RWPE2 (cell line): ENCODE results near the gene LIMS2.

Experiments
- ATAC-seq: fragments of 200-7000 bp; cut with Tn5 transposase; 3 replicates; pipeline ENCODE4 v1.9.1; 2021; ENCODE audit warnings: low read depth
- DNase-seq: peaks from one replicate; pipeline ENCODE4 v3.0.0-alpha.2; 2020; ENCODE audit warnings: low spot score
- H3K27ac ChIP-seq: fragments of 450-650 bp; 2 replicates; pipeline ENCODE4 v1.5.1; 2017; ENCODE audit warnings: mild to moderate bottlenecking; ENCODE audit not compliant: poor library complexity, severe bottlenecking
- H3K27me3 ChIP-seq: fragments of 250-450 bp; sonication (Bioruptor Pico); 2 replicates; pipeline ENCODE4 v1.5.1; 2021; ENCODE audit warnings: mild to moderate bottlenecking, moderate library complexity; ENCODE audit not compliant: insufficient read depth, poor library complexity, severe bottlenecking
- H3K36me3 ChIP-seq: fragments of 250-450 bp; sonication (Bioruptor Pico); 2 replicates; pipeline ENCODE4 v1.5.1; 2020; ENCODE audit warnings: low read depth, mild to moderate bottlenecking, moderate library complexity
- H3K4me1 ChIP-seq: fragments of 250-450 bp; sonication (Bioruptor Pico); 2 replicates; pipeline ENCODE4 v1.5.1; 2021; ENCODE audit warnings: mild to moderate bottlenecking, moderate library complexity; ENCODE audit not compliant: insufficient read depth, poor library complexity, severe bottlenecking
- H3K4me3 ChIP-seq: fragments of 250-450 bp; sonication (Bioruptor Pico); 2 replicates; pipeline ENCODE4 v1.5.1; 2021; ENCODE audit warnings: mild to moderate bottlenecking, moderate library complexity; ENCODE audit not compliant: severe bottlenecking
- H3K9me3 ChIP-seq: fragments of 250-450 bp; sonication (Bioruptor Pico); 2 replicates; pipeline ENCODE4 v1.5.1; 2021; ENCODE audit warnings: mild to moderate bottlenecking, moderate library complexity; ENCODE audit not compliant: severe bottlenecking
- CTCF ChIP-seq: fragments of 450-650 bp; IDR thresholded peaks from one replicate; pipeline ENCODE4 v1.5.1; 2017; ENCODE audit warnings: mild to moderate bottlenecking, moderate library complexity; ENCODE audit not compliant: poor library complexity, severe bottlenecking

The LIMS2 gene

GRCh38 chr2:127658146-127658545 is 17.2 kb downstream of the LIMS2 start:
- TF ChIP-seq CTCF: no peak
- H3K9me3 ChIP-seq: no peaks in the 10 kb centered on the region
- H3K4me1 ChIP-seq: no peaks in the 10 kb centered on the region
- H3K27ac ChIP-seq: no peak overlapping the region
- H3K36me3 ChIP-seq: no peaks in the 10 kb centered on the region
- no peak overlapping the region for H3K4me3 ChIP-seq
- no peak for DNase-seq
- ATAC-seq: no peak
- H3K27me3 ChIP-seq: no peaks in the 10 kb centered on the region

- no peak for TF ChIP-seq CTCF
- Histone ChIP-seq H3K4me1 (no peaks in the 10 kb centered on the region), H3K9me3 (no peaks in the 10 kb centered on the region), H3K27ac (no peak overlapping the region), H3K27me3 (no peaks in the 10 kb centered on the region), H3K4me3 (no peak overlapping the region), H3K36me3 (no peaks in the 10 kb centered on the region)
- DNase-seq (no peak), ATAC-seq (no peak)
Measured at GRCh38 chr2:127657232-127657595, 18.1 kb downstream of the LIMS2 start.

GRCh38 chr2:127656569-127657231 is 18.6 kb downstream of the LIMS2 start:
- Histone ChIP-seq H3K4me1 (no peaks in the 10 kb centered on the region), H3K36me3 (no peaks in the 10 kb centered on the region), H3K9me3 (no peaks in the 10 kb centered on the region), H3K27me3 (no peaks in the 10 kb centered on the region), H3K27ac (no peak overlapping the region), H3K4me3 (no peak overlapping the region)
- no peak for ATAC-seq
- DNase-seq: no peak
- no peak for TF ChIP-seq CTCF

- Histone ChIP-seq H3K4me3 (no peak overlapping the region), H3K36me3 (no peaks in the 10 kb centered on the region), H3K4me1 (no peaks in the 10 kb centered on the region), H3K27me3 (no peaks in the 10 kb centered on the region), H3K27ac (no peak overlapping the region), H3K9me3 (no peaks in the 10 kb centered on the region)
- ATAC-seq (no peak), DNase-seq (no peak)
- TF ChIP-seq CTCF: no peak
Measured at GRCh38 chr2:127655209-127656073, 19.9 kb downstream of the LIMS2 start.

GRCh38 chr2:127654838-127655175 is 20.5 kb downstream of the LIMS2 start:
- H3K9me3 ChIP-seq: no peaks in the 10 kb centered on the region
- DNase-seq (no peak), ATAC-seq (no peak)
- no peak overlapping the region for H3K4me3 ChIP-seq
- no peaks in the 10 kb centered on the region for H3K4me1 ChIP-seq
- no peak overlapping the region for H3K27ac ChIP-seq
- TF ChIP-seq CTCF: no peak
- no peaks in the 10 kb centered on the region for H3K27me3 ChIP-seq
- no peaks in the 10 kb centered on the region for H3K36me3 ChIP-seq
